Stomach (tissue), 4 donors: ENCODE results near the gene NCAPG.

Experiments
- EP300 ChIP-seq: sonication (generic); formaldehyde crosslinking; IDR thresholded peaks from one replicate; pipeline ENCODE4 v1.6.1; 2017; ENCODE audit warnings: antibody characterized with exemption
- POLR2A ChIP-seq, 4 donors: fragments of 450-650 bp; IDR thresholded peaks; one replicate each; pipeline ENCODE4 v1.6.1; 2016; ENCODE audit warnings: antibody characterized with exemption in 4 of 4, control low read depth in 2 of 4, mild to moderate bottlenecking in 1 of 4, moderate library complexity in 1 of 4
- POLR2AphosphoS5 ChIP-seq, 3 donors: sonication (generic); formaldehyde crosslinking; IDR thresholded peaks; one replicate each; pipeline ENCODE4 v1.6.1; 2016; ENCODE audit warnings: antibody characterized with exemption in 3 of 3
- TF ChIP-seq, protein P1 (sequence below), 7 experiments: fragments of 450-650 bp in 4 of 7; fragments of 200-600 bp in 3 of 7; sonication (generic) in 3 of 7; IDR thresholded peaks; one replicate each; pipeline ENCODE4 v1.5.1; 2016 to 2019; ENCODE audit warnings: antibody characterized with exemption in 7 of 7, control low read depth in 2 of 7, mild to moderate bottlenecking in 1 of 7

DNA sequence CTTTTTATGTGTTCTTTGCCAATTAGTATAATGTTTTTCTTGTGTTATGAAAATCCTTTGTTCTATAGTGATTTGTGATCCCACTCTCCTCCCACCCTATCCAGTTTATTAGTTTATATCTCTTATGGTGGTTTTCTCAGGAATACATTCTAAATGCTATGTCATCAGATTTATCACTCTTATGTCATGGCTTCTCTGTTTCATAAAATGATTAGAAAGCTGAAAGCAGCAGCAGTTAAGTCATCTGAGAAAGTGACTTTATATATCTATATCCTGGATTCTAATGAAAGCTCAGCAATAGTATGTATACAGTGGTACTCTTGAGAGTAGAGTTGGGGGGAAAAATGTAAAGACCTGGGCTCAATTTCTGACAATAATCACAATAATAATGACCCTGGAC is 41.2 kb downstream of the NCAPG start:
- TF ChIP-seq, protein P1, sequence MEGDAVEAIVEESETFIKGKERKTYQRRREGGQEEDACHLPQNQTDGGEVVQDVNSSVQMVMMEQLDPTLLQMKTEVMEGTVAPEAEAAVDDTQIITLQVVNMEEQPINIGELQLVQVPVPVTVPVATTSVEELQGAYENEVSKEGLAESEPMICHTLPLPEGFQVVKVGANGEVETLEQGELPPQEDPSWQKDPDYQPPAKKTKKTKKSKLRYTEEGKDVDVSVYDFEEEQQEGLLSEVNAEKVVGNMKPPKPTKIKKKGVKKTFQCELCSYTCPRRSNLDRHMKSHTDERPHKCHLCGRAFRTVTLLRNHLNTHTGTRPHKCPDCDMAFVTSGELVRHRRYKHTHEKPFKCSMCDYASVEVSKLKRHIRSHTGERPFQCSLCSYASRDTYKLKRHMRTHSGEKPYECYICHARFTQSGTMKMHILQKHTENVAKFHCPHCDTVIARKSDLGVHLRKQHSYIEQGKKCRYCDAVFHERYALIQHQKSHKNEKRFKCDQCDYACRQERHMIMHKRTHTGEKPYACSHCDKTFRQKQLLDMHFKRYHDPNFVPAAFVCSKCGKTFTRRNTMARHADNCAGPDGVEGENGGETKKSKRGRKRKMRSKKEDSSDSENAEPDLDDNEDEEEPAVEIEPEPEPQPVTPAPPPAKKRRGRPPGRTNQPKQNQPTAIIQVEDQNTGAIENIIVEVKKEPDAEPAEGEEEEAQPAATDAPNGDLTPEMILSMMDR (IDR thresholded peaks at IDR 0.05), result no peak
- TF ChIP-seq POLR2A (IDR thresholded peaks at IDR 0.05), result no peak
- TF ChIP-seq EP300, result no peak
- TF ChIP-seq POLR2AphosphoS5 (IDR thresholded peaks at IDR 0.05), result no peak
